Endothelial cell of umbilical vein (primary cell): ENCODE data around the gene CHST11. TPM values are rescaled to one million over a fixed set of nuclear protein-coding genes. Genes with fewer than 3 reads are reported as not detected.

ENCODE experiments used
- BruUV-seq: library from RNA; stranded (reverse); fragments of 400-500 nt; replicated peaks from 2 replicates; lab custom pipeline; 2021; lab: Mats Ljungman, UMichigan
- CTCF ChIA-PET: fragments of 300-600, 350-600 bp; sonication (Branson Sonifier 250); formaldehyde crosslinking; loops from one replicate; lab custom pipeline; 2021; ENCODE audit warnings: antibody characterized with exemption, inconsistent platforms; lab: Charles Lee
- POLR2A ChIA-PET: fragments of 300-600, 350-600 bp; sonication (Branson Sonifier 250); formaldehyde crosslinking; loops from one replicate; lab custom pipeline; 2021; ENCODE audit warnings: antibody characterized with exemption, inconsistent platforms; lab: Charles Lee
- DNase-seq: peaks from one replicate; pipeline ENCODE4 v3.0.0-alpha.2; 2011; ENCODE audit warnings: low read depth, low spot score
- FAIRE-seq: peaks from 2 replicates; lab custom pipeline; 2011; peaks lifted over from hg19 to GRCh38; lab: Jason Lieb, UNC
- H2AFZ ChIP-seq: 2 replicates; pipeline ENCODE4 v1.6.0; 2012; ENCODE audit warnings: low read depth, low read length, control low read depth, inconsistent platforms
- H3K27ac ChIP-seq: 2 replicates; pipeline ENCODE4 v1.5.1; 2011; ENCODE audit warnings: low read depth, mild to moderate bottlenecking, control low read depth, low read length, moderate library complexity; ENCODE audit not compliant: insufficient read depth
- H3K27me3 ChIP-seq, 2 experiments: 2 replicates each; pipeline versions ENCODE4 v1.6.0 to v1.6.1; 2011; ENCODE audit warnings: low read length in 2 of 2, mixed read lengths in 1 of 2; ENCODE audit not compliant: control insufficient read depth in 2 of 2, insufficient read depth in 2 of 2
- H3K36me3 ChIP-seq, 2 experiments: 2 replicates in 1 of 2; 3 replicates in 1 of 2; pipeline ENCODE4 v1.5.1; 2011; ENCODE audit warnings: low read length in 2 of 2, mild to moderate bottlenecking in 1 of 2, moderate library complexity in 1 of 2; ENCODE audit not compliant: control insufficient read depth in 2 of 2, insufficient read depth in 2 of 2; ENCODE audit errors: extremely low read depth in 1 of 2
- H3K4me1 ChIP-seq: 3 replicates; pipeline ENCODE4 v1.5.1; 2011; ENCODE audit warnings: mild to moderate bottlenecking, low read length; ENCODE audit not compliant: control insufficient read depth, insufficient read depth; ENCODE audit errors: extremely low read depth
- H3K4me2 ChIP-seq: 2 replicates; pipeline ENCODE4 v1.6.1; 2011; ENCODE audit warnings: low read length, control low read depth, mixed read lengths; ENCODE audit not compliant: insufficient read depth
- H3K4me3 ChIP-seq, 3 experiments: fragments of 200-600 bp in 1 of 3; sonication (generic), shearing (Covaris generic) in 1 of 3; replicated peaks in 1 of 3; 2 replicates each; pipeline ENCODE4 v1.5.1; 2011 to 2016; ENCODE audit warnings: control low read depth in 3 of 3, low read length in 3 of 3, mild to moderate bottlenecking in 2 of 3, inconsistent platforms in 1 of 3, low read depth in 1 of 3, moderate library complexity in 1 of 3; ENCODE audit not compliant: insufficient read depth in 1 of 3
- H3K79me2 ChIP-seq: 2 replicates; pipeline ENCODE4 v1.6.0; 2012; ENCODE audit warnings: low read length, inconsistent platforms; ENCODE audit not compliant: control insufficient read depth, insufficient read depth
- H3K9ac ChIP-seq: replicated peaks from 2 replicates; pipeline ENCODE3; 2011; ENCODE audit warnings: low read length, control low read depth; ENCODE audit not compliant: insufficient read depth; ENCODE audit errors: extremely low read depth
- H3K9me1 ChIP-seq: replicated peaks from 3 replicates; pipeline ENCODE4 v1.6.0; 2011; ENCODE audit warnings: mild to moderate bottlenecking, low read length; ENCODE audit not compliant: control insufficient read depth, insufficient read depth; ENCODE audit errors: extremely low read depth
- H3K9me3 ChIP-seq: replicated peaks from 2 replicates; pipeline ENCODE4 v1.5.1; 2012; ENCODE audit warnings: low read length, inconsistent platforms; ENCODE audit not compliant: control insufficient read depth, insufficient read depth
- H4K20me1 ChIP-seq: replicated peaks from 2 replicates; pipeline ENCODE3; 2011; ENCODE audit warnings: mild to moderate bottlenecking, low read length; ENCODE audit not compliant: control insufficient read depth, insufficient read depth; ENCODE audit errors: extremely low read depth
- EZH2 ChIP-seq: IDR thresholded peaks from 2 replicates; pipeline ENCODE4 v1.6.1; 2012; ENCODE audit warnings: borderline replicate concordance, low read depth, mild to moderate bottlenecking, moderate library complexity, low read length, inconsistent platforms; ENCODE audit not compliant: severe bottlenecking
- GATA2 ChIP-seq: IDR thresholded peaks from 2 replicates; pipeline ENCODE4 v1.7.0; 2011; ENCODE audit warnings: low read depth, mild to moderate bottlenecking, moderate library complexity, mixed read lengths, low read length; ENCODE audit not compliant: insufficient read length, insufficient read depth
- MYC ChIP-seq: IDR thresholded peaks from one replicate; pipeline ENCODE4 v1.6.1; 2011; ENCODE audit warnings: mild to moderate bottlenecking, low read depth, low read length
- dilution Hi-C: fragments of 300-500 bp; cut with MboI; formaldehyde crosslinking; loops from one replicate; pipeline ENCODE4 v1.15.0; 2019; ENCODE audit warnings: low sequenced_read_pairs; ENCODE audit not compliant: extremely low pct_ligation_motif_present
- intact Hi-C: fragments of 100-400 bp; cut with micrococcal nuclease; formaldehyde crosslinking; loops from one replicate; pipeline ENCODE4 v1.10.0; 2022
- polyA plus RNA-seq, 4 experiments: library from polyadenylated mRNA; depleted of rRNA in 3 of 4; stranded (reverse) in 3 of 4; unstranded in 1 of 4; fragments of >200 nt; gene quantifications; 2 replicates each; pipeline versions ENCODE4 v1.2.1 to v1.2.3, GENCODE V29; 2011 to 2012; ENCODE audit warnings: missing spikeins in 1 of 4
- total RNA-seq: library from RNA; stranded (reverse); gene quantifications from 2 replicates; pipeline ENCODE4 v1.2.3, GENCODE V29; 2021

Gene CHST11
- total and polyA plus RNA-seq, 2 donors (not counting 3 experiments of a cell fraction or from before 2014, with no cell fraction given): 19.7 to 20.9 TPM

GRCh38 chr12:104504146-104504545 lies 47.4 kb downstream of the CHST11 start:
- Histone ChIP-seq H3K4me3 (no peak overlapping the region), H3K27me3 (no peaks in the 10 kb centered on the region), H3K9me1 (no peaks in the 10 kb centered on the region), H3K36me3 (no peaks in the 10 kb centered on the region), H2AFZ (no peak overlapping the region), H3K4me1 (peaks cover 7% of the 10 kb centered on the region), H3K4me2 (no peak overlapping the region), H3K9me3 (no peaks in the 10 kb centered on the region), H3K27ac (no peak overlapping the region), H3K79me2 (peaks cover 3% of the 10 kb centered on the region), H4K20me1 (no peaks in the 10 kb centered on the region), H3K9ac (no peak overlapping the region)
- dilution Hi-C loops (no loop called here), intact Hi-C loops (no loop called here)
- no peak for FAIRE-seq
- TF ChIP-seq EZH2 (no peak), MYC (no peak)
- CTCF ChIA-PET: interaction anchor here (1.8 kb wide), 1 partner anchor 17 kb away, joined by 4 read pairs; no protein-coding TSS in a partner anchor
- POLR2A ChIA-PET: no interaction called here
- BruUV-seq: no TSS peak
- DNase-seq: no peak

DNA sequence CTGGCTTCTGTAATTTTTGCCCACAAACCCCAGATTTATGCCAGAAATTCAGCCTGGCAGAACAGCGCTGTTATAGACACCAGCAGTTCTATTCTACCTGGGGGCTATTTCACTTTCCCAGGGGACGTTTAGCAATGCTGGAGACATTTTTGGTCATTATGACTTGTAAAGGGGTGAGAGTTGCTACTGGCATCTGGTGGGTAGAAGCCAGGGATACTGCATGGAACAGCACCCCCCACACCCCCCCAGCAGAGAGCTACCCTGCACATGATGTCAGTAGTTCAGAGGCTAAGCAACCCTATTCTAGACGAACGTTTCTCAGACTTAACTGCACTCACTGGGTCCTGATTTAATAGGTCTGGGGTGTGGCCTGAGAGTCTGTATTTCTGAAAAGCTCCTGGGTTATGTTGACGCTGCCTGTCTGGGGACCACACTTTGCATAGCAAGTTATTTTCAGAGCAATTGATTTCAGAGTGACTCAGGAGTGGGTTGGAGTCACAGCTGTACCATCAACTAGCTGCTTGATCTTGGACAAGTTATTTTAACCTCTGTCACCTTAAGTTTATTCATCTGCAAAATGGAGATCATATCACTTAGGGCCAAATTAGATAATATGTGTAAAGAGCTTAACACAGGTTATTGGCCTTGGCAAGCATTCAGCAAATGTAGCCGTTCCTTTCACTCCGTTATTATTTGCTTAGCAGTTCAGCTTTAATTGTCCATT lies 48.5 kb downstream of the CHST11 start:
- ChIA-PET POLR2A (interaction anchor here (0.5 kb wide), 1 partner anchor 88 kb away, joined by 4 read pairs; no protein-coding TSS in a partner anchor), CTCF (interaction anchor here (0.6 to 1.8 kb wide), 7 partner anchors 10 to 140 kb away, joined by 3 to 5 read pairs (median 4); no protein-coding TSS in a partner anchor)
- Histone ChIP-seq H3K9me1 (no peaks in the 10 kb centered on the region), H3K79me2 (peaks cover 8% of the 10 kb centered on the region), H3K9me3 (no peaks in the 10 kb centered on the region), H3K4me2 (no peak overlapping the region), H2AFZ (no peak overlapping the region), H4K20me1 (no peaks in the 10 kb centered on the region), H3K9ac (no peak overlapping the region), H3K36me3 (no peaks in the 10 kb centered on the region), H3K27me3 (no peaks in the 10 kb centered on the region), H3K4me3 (no peak overlapping the region), H3K27ac (no peak overlapping the region), H3K4me1 (peaks cover 8% of the 10 kb centered on the region)
- no TSS peak for BruUV-seq
- intact Hi-C loops: no loop called here
- DNase-seq: peak; percentile 58
- FAIRE-seq: no peak
- TF ChIP-seq EZH2 (no peak), GATA2 (peak; percentile 55)
- dilution Hi-C loops: no loop called here
